PC-9 (cell line): Measurements from ENCODE around the gene KIF6.

ENCODE experiments used
- EZH2 ChIP-seq: fragments of 200-600 bp; sonication (generic); IDR thresholded peaks from 2 replicates; pipeline ENCODE4 v1.8.0; 2017; ENCODE audit warnings: antibody characterized with exemption, low read depth
- TF ChIP-seq, protein P1 (sequence below): fragments of 200-600 bp; sonication (generic); conservative IDR thresholded peaks from 2 replicates; pipeline ENCODE4 v1.6.1; 2017; ENCODE audit warnings: mixed run types, antibody characterized with exemption, mild to moderate bottlenecking, moderate library complexity

DNA sequence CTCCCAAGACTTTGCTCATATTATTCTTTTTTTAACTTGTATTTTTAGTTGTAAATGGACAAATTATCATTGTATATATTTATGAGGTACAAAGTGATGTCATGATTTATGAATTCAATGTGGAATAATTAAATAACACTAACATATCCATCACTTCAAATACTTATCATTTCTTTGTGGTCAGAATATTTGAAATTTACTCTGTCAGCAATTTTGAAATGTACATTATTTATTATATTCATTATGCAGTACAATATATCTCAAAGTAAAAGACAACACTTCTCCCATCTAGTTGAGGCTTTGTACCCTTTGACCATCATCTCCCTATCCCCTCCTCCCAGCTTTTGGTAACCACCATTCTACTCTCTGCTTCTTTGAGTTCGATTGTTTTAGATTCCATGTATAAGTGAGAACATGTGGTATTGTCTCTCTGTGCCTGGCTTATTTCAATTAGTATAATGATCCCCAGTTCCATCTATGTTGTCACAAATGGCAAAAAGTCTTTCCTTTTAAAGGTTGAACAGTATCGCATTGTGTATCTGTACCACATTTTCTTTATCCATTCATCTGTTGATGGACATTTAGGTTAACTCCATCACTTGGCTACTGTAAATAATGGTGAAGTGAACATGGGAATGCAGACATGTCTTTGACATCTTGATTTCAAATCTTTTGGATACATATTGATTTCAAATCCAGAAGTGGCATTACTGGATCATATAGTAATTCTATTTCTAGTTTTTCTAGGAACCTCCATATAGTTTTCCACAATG lies 197.2 kb downstream of the KIF6 start:
- TF ChIP-seq, protein P1, sequence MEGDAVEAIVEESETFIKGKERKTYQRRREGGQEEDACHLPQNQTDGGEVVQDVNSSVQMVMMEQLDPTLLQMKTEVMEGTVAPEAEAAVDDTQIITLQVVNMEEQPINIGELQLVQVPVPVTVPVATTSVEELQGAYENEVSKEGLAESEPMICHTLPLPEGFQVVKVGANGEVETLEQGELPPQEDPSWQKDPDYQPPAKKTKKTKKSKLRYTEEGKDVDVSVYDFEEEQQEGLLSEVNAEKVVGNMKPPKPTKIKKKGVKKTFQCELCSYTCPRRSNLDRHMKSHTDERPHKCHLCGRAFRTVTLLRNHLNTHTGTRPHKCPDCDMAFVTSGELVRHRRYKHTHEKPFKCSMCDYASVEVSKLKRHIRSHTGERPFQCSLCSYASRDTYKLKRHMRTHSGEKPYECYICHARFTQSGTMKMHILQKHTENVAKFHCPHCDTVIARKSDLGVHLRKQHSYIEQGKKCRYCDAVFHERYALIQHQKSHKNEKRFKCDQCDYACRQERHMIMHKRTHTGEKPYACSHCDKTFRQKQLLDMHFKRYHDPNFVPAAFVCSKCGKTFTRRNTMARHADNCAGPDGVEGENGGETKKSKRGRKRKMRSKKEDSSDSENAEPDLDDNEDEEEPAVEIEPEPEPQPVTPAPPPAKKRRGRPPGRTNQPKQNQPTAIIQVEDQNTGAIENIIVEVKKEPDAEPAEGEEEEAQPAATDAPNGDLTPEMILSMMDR: no peak
- no peak for TF ChIP-seq EZH2
